HepG2 (cell line): ENCODE results near the gene STK39. TPM values are rescaled to one million over a fixed set of nuclear protein-coding genes. Genes with fewer than 3 reads are reported as not detected.

Experiments
- ARNTL ChIP-seq: sonication (generic); formaldehyde crosslinking; IDR thresholded peaks from 2 replicates; pipeline ENCODE4 v1.4.0; 2020; ENCODE audit warnings: mild to moderate bottlenecking, missing genetic modification reagents
- DZIP1 ChIP-seq: sonication (generic); formaldehyde crosslinking; IDR thresholded peaks from 2 replicates; pipeline ENCODE4 v1.5.0; 2020; ENCODE audit warnings: mild to moderate bottlenecking, missing genetic modification reagents
- HHEX ChIP-seq: IDR thresholded peaks from 2 replicates; pipeline ENCODE4 v1.6.1; 2016; ENCODE audit warnings: control low read depth
- MIXL1 ChIP-seq: IDR thresholded peaks from 2 replicates; pipeline ENCODE4 v1.6.1; 2016
- NFIC ChIP-seq: IDR thresholded peaks from 2 replicates; pipeline ENCODE4 v1.6.1; 2012; ENCODE audit warnings: mild to moderate bottlenecking, low read length, inconsistent platforms
- RBM22 ChIP-seq: fragments of 200-400 bp; formaldehyde crosslinking; optimal IDR thresholded peaks from 2 replicates; pipeline ENCODE3; 2017; ENCODE audit warnings: mild to moderate bottlenecking, low read length, moderate library complexity
- SALL1 ChIP-seq: sonication (generic); formaldehyde crosslinking; IDR thresholded peaks from 2 replicates; pipeline ENCODE4 v1.8.0; 2022; ENCODE audit warnings: mild to moderate bottlenecking, missing genetic modification reagents
- SOX13 ChIP-seq, 3 experiments: fragments of 450-650 bp in 1 of 3; sonication (generic) in 1 of 3; formaldehyde crosslinking in 1 of 3; IDR thresholded peaks in 2 of 3; conservative IDR thresholded peaks in 1 of 3; 2 replicates each; pipeline versions ENCODE4 v1.5.0 to v1.6.1; 2016 to 2020; ENCODE audit warnings: antibody characterized with exemption in 1 of 3, mild to moderate bottlenecking in 1 of 3, missing compliant biosample characterization in 1 of 3, missing genetic modification reagents in 1 of 3, moderate library complexity in 1 of 3
- ZMYM3 ChIP-seq: sonication (generic); formaldehyde crosslinking; IDR thresholded peaks from 2 replicates; pipeline ENCODE4 v1.5.1; 2020; ENCODE audit warnings: mild to moderate bottlenecking, missing genetic modification reagents
- ZNF501 ChIP-seq: sonication (generic); formaldehyde crosslinking; IDR thresholded peaks from 2 replicates; pipeline ENCODE4 v1.5.1; 2020; ENCODE audit warnings: mild to moderate bottlenecking, moderate library complexity, missing genetic modification reagents
- ZNF564 ChIP-seq: sonication (generic); formaldehyde crosslinking; IDR thresholded peaks from 2 replicates; pipeline ENCODE4 v1.8.1; 2023; ENCODE audit warnings: mild to moderate bottlenecking, missing genetic modification reagents
- ZNF589 ChIP-seq: sonication (generic); formaldehyde crosslinking; conservative IDR thresholded peaks from 2 replicates; pipeline ENCODE4 v1.8.0; 2022; ENCODE audit warnings: mild to moderate bottlenecking, moderate library complexity, missing genetic modification reagents
- ZNF629 ChIP-seq: sonication (generic); formaldehyde crosslinking; conservative IDR thresholded peaks from 2 replicates; pipeline ENCODE4 v1.5.0; 2020; ENCODE audit warnings: missing genetic modification reagents
- ZNF678 ChIP-seq: sonication (generic); formaldehyde crosslinking; IDR thresholded peaks from 2 replicates; pipeline ENCODE4 v1.4.0; 2020; ENCODE audit warnings: mild to moderate bottlenecking, missing genetic modification reagents
- polyA plus RNA-seq, 8 experiments: library from polyadenylated mRNA; depleted of rRNA in 3 of 8; stranded (reverse) in 7 of 8; unstranded in 1 of 8; fragments of >200 nt; fragmentation: Illumina TruSeq in 4 of 8; extraction: Trizol in 4 of 8; gene quantifications; 2 replicates each; pipeline versions ENCODE4 v1.2.1 to v1.2.3, GENCODE V29; 2011 to 2016; ENCODE audit warnings: low read depth in 4 of 8, missing spikeins in 1 of 8, mixed read lengths in 1 of 8; ENCODE audit not compliant: insufficient read depth in 1 of 8
- total RNA-seq, 5 experiments: library from RNA; depleted of rRNA; stranded (reverse); fragments of >200 nt; fragmentation: Illumina TruSeq; extraction: Trizol; gene quantifications; 2 replicates each; pipeline ENCODE4 v1.2.3, GENCODE V29; 2016; ENCODE audit warnings: low read depth in 1 of 5
- TF ChIP-seq, protein P1 (sequence below): sonication (generic); formaldehyde crosslinking; IDR thresholded peaks from 2 replicates; pipeline ENCODE4 v1.5.1; 2020; ENCODE audit warnings: mild to moderate bottlenecking, missing genetic modification reagents
- TF ChIP-seq, protein P2 (sequence below): sonication (generic); formaldehyde crosslinking; IDR thresholded peaks from 2 replicates; pipeline ENCODE4 v1.4.0; 2020; ENCODE audit warnings: missing genetic modification reagents
- TF ChIP-seq, protein P3 (sequence below): sonication (generic); formaldehyde crosslinking; IDR thresholded peaks from 2 replicates; pipeline ENCODE4 v1.4.0; 2020; ENCODE audit warnings: missing genetic modification reagents
- TF ChIP-seq, protein P4 (sequence below): IDR thresholded peaks from 2 replicates; pipeline ENCODE4 v1.6.1; 2012; ENCODE audit warnings: inconsistent platforms

The STK39 gene
- total and polyA plus RNA-seq, 2 of the 13 experiments (the other 11 are each of a cell fraction or from before 2014, with no cell fraction given): 27.3 to 38.4 TPM

DNA sequence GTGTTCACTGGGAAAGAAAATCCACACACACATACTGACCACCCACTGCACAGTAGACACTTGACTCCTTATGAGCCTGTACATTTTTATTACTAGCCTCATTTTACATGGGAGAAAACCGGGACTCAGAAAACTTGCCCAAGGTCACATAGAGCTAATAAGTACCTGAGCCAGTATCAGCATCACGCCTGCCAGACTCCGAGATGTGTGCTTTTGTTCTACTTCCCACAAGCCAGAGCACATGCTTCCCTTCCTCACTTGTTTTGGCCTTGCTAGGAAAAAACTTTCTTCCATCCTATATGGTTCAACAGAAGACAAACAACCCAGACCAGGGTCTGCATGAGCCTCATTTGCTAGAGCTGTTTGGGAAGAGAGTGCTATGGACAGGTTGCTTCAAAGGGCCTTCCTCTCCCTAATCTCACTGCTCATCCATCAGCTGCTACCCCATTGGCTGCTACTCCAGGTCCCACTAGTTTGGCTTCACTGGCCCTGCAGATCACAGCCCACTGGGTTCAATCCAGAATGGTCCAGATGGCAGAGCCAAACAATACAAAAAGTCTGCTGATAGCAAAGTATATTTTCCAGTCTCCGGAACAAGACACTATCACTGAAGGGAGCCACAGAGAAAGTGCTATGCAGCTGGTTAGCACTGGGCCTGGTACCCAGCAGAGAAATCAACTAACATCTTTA, 63.9 kb downstream of the STK39 start (continued):
- TF ChIP-seq, protein P1, sequence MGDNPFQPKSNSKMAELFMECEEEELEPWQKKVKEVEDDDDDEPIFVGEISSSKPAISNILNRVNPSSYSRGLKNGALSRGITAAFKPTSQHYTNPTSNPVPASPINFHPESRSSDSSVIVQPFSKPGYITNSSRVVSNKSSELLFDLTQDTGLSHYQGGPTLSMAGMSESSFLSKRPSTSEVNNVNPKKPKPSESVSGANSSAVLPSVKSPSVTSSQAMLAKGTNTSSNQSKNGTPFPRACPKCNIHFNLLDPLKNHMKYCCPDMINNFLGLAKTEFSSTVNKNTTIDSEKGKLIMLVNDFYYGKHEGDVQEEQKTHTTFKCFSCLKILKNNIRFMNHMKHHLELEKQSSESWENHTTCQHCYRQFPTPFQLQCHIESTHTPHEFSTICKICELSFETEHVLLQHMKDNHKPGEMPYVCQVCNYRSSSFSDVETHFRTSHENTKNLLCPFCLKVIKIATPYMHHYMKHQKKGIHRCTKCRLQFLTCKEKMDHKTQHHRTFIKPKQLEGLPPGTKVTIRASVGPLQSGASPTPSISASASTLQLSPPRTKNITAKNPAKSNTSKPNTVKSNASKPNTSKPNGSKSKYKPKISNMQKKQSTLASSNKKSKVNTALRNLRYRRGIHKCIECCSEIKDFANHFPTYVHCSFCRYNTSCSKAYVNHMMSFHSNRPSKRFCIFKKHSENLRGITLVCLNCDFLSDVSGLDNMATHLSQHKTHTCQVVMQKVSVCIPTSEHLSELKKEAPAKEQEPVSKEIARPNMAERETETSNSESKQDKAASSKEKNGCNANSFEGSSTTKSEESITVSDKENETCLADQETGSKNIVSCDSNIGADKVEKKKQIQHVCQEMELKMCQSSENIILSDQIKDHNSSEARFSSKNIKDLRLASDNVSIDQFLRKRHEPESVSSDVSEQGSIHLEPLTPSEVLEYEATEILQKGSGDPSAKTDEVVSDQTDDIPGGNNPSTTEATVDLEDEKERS: peak; percentile 51; the same call in 1 of the 2 replicates
- peak; percentile 35 for TF ChIP-seq RBM22
- TF ChIP-seq, protein P2, sequence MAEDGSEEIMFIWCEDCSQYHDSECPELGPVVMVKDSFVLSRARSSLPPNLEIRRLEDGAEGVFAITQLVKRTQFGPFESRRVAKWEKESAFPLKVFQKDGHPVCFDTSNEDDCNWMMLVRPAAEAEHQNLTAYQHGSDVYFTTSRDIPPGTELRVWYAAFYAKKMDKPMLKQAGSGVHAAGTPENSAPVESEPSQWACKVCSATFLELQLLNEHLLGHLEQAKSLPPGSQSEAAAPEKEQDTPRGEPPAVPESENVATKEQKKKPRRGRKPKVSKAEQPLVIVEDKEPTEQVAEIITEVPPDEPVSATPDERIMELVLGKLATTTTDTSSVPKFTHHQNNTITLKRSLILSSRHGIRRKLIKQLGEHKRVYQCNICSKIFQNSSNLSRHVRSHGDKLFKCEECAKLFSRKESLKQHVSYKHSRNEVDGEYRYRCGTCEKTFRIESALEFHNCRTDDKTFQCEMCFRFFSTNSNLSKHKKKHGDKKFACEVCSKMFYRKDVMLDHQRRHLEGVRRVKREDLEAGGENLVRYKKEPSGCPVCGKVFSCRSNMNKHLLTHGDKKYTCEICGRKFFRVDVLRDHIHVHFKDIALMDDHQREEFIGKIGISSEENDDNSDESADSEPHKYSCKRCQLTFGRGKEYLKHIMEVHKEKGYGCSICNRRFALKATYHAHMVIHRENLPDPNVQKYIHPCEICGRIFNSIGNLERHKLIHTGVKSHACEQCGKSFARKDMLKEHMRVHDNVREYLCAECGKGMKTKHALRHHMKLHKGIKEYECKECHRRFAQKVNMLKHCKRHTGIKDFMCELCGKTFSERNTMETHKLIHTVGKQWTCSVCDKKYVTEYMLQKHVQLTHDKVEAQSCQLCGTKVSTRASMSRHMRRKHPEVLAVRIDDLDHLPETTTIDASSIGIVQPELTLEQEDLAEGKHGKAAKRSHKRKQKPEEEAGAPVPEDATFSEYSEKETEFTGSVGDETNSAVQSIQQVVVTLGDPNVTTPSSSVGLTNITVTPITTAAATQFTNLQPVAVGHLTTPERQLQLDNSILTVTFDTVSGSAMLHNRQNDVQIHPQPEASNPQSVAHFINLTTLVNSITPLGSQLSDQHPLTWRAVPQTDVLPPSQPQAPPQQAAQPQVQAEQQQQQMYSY: no peak
- 0 out of 2 replicates have a peak, but pooled peaks have one; percentile 15 for TF ChIP-seq ZNF589 (CRISPR knock-in tag)
- no peak for TF ChIP-seq MIXL1
- no peak for TF ChIP-seq SOX13 (IDR thresholded peaks at IDR 0.05)
- 0 out of 4 replicates have a peak, but pooled peaks of 1 of the 2 experiments have one; percentile 22 for TF ChIP-seq SOX13 (CRISPR knock-in tag; conservative IDR thresholded peaks at IDR 0.05 in 1 of 2, IDR thresholded peaks at IDR 0.05 in 1 of 2)
- TF ChIP-seq HHEX (CRISPR knock-in tag): no peak
- peak; percentile 18; the same call in 1 of the 2 replicates for TF ChIP-seq ZMYM3 (CRISPR knock-in tag)
- no peak for TF ChIP-seq DZIP1
- no peak for TF ChIP-seq ZNF564 (CRISPR knock-in tag)
- TF ChIP-seq ZNF629 (CRISPR knock-in tag): no peak
- no peak for TF ChIP-seq NFIC
- TF ChIP-seq, protein P3, sequence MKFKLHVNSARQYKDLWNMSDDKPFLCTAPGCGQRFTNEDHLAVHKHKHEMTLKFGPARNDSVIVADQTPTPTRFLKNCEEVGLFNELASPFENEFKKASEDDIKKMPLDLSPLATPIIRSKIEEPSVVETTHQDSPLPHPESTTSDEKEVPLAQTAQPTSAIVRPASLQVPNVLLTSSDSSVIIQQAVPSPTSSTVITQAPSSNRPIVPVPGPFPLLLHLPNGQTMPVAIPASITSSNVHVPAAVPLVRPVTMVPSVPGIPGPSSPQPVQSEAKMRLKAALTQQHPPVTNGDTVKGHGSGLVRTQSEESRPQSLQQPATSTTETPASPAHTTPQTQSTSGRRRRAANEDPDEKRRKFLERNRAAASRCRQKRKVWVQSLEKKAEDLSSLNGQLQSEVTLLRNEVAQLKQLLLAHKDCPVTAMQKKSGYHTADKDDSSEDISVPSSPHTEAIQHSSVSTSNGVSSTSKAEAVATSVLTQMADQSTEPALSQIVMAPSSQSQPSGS: no peak
- TF ChIP-seq, protein P4, sequence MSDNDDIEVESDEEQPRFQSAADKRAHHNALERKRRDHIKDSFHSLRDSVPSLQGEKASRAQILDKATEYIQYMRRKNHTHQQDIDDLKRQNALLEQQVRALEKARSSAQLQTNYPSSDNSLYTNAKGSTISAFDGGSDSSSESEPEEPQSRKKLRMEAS: peak; percentile 62; the same call in 1 of the 2 replicates
- no peak for TF ChIP-seq ARNTL (CRISPR knock-in tag)
- TF ChIP-seq SALL1 (CRISPR knock-in tag): 0 out of 2 replicates have a peak, but pooled peaks have one; percentile 15
- 0 out of 2 replicates have a peak, but pooled peaks have one; percentile 38 for TF ChIP-seq ZNF501
- no peak for TF ChIP-seq ZNF678
